HEK293T (cell line): ENCODE results near the gene C19orf73.

Experiments used
- CTCF ChIA-PET: fragments of 350-600 bp; formaldehyde crosslinking; extraction: SDS; loops from one replicate; lab custom pipeline; 2021; ENCODE audit warnings: antibody characterized with exemption, inconsistent platforms; lab: Yijun Ruan, JAX
- POLR2A ChIA-PET: fragments of 350-600 bp; formaldehyde crosslinking; extraction: SDS; loops from one replicate; lab custom pipeline; 2020; ENCODE audit warnings: antibody characterized with exemption, inconsistent platforms; lab: Yijun Ruan, JAX
- DNase-seq: peaks from one replicate; pipeline ENCODE4 v3.0.0; 2012; ENCODE audit warnings: mixed read lengths; ENCODE audit errors: extremely low spot score
- ARNT ChIP-seq: fragments of 450-650 bp; IDR thresholded peaks from 2 replicates; pipeline ENCODE4 v1.6.1; 2017; ENCODE audit warnings: mild to moderate bottlenecking
- BHLHE40 ChIP-seq: fragments of 450-650 bp; IDR thresholded peaks from 2 replicates; pipeline ENCODE4 v1.6.1; 2016; ENCODE audit warnings: mild to moderate bottlenecking, moderate library complexity, borderline replicate concordance
- CTBP1 ChIP-seq: fragments of 450-650 bp; IDR thresholded peaks from 2 replicates; pipeline ENCODE4 v1.6.1; 2016; ENCODE audit warnings: borderline replicate concordance
- ELF4 ChIP-seq: fragments of 450-650 bp; IDR thresholded peaks from 2 replicates; pipeline ENCODE4 v1.6.1; 2017; ENCODE audit warnings: antibody characterized with exemption
- FOXA1 ChIP-seq: fragments of 450-650 bp; IDR thresholded peaks from 2 replicates; pipeline ENCODE4 v1.6.1; 2016; ENCODE audit warnings: mild to moderate bottlenecking
- FOXK2 ChIP-seq: fragments of 450-650 bp; IDR thresholded peaks from 2 replicates; pipeline ENCODE4 v1.6.1; 2016; ENCODE audit warnings: mild to moderate bottlenecking
- FOXM1 ChIP-seq: fragments of 450-650 bp; IDR thresholded peaks from 2 replicates; pipeline ENCODE4 v1.6.1; 2017; ENCODE audit warnings: mild to moderate bottlenecking, borderline replicate concordance
- HDGF ChIP-seq: fragments of 450-650 bp; IDR thresholded peaks from 2 replicates; pipeline ENCODE4 v1.6.1; 2017; ENCODE audit warnings: antibody characterized with exemption, borderline replicate concordance
- L3MBTL2 ChIP-seq: fragments of 450-650 bp; conservative IDR thresholded peaks from 2 replicates; pipeline ENCODE4 v1.6.1; 2016; ENCODE audit warnings: mild to moderate bottlenecking
- LEF1 ChIP-seq: fragments of 450-650 bp; IDR thresholded peaks from 2 replicates; pipeline ENCODE4 v1.6.1; 2017; ENCODE audit warnings: mild to moderate bottlenecking, borderline replicate concordance
- NFRKB ChIP-seq: fragments of 450-650 bp; IDR thresholded peaks from 2 replicates; pipeline ENCODE4 v1.6.1; 2016; ENCODE audit warnings: mild to moderate bottlenecking, moderate library complexity
- PKNOX1 ChIP-seq: fragments of 450-650 bp; IDR thresholded peaks from 2 replicates; pipeline ENCODE4 v1.6.1; 2016
- SP1 ChIP-seq: fragments of 450-650 bp; IDR thresholded peaks from 2 replicates; pipeline ENCODE4 v1.6.1; 2017
- SUZ12 ChIP-seq: fragments of 450-650 bp; IDR thresholded peaks from 2 replicates; pipeline ENCODE4 v1.6.1; 2016; ENCODE audit warnings: mild to moderate bottlenecking
- TARDBP ChIP-seq: fragments of 450-650 bp; IDR thresholded peaks from 2 replicates; pipeline ENCODE4 v1.6.1; 2016
- ZNF384 ChIP-seq: fragments of 450-650 bp; IDR thresholded peaks from 2 replicates; pipeline ENCODE4 v1.6.1; 2016

The C19orf73 gene

GRCh38 chr19:49101160-49101559 is 17.8 kb downstream of the C19orf73 start:
- CTCF ChIA-PET: no interaction called here
- POLR2A ChIA-PET: interaction anchor here (0.8 kb wide), 1 partner anchor 12 kb away, joined by 3 read pairs; no protein-coding TSS in a partner anchor
- no peak for TF ChIP-seq L3MBTL2
- no peak for TF ChIP-seq PKNOX1
- TF ChIP-seq CTBP1: no peak
- TF ChIP-seq LEF1: no peak
- no peak for TF ChIP-seq TARDBP
- no peak for TF ChIP-seq HDGF
- TF ChIP-seq BHLHE40: no peak
- TF ChIP-seq SUZ12: no peak
- TF ChIP-seq FOXK2: no peak
- no peak for TF ChIP-seq ARNT
- no peak for TF ChIP-seq ELF4
- no peak for TF ChIP-seq SP1

GRCh38 chr19:49098795-49099194 is 20.1 kb downstream of the C19orf73 start:
- no peak for TF ChIP-seq SP1
- TF ChIP-seq SUZ12: no peak
- no peak for TF ChIP-seq LEF1
- CTCF ChIA-PET: interaction anchor here (1.6 to 2.0 kb wide), 3 partner anchors 101 to 117 kb away, joined by 4 to 19 read pairs (median 8); partner anchors contain the start of genes GYS1 and RUVBL2
- POLR2A ChIA-PET: interaction anchor here (1.7 kb wide), 1 partner anchor 109 kb away, joined by 4 read pairs; no protein-coding TSS in a partner anchor
- DNase-seq: no peak

More at GRCh38 chr19:49101160-49101559, 17.8 kb downstream of the C19orf73 start:
- DNase-seq: no peak

- TF ChIP-seq FOXK2: no peak
- TF ChIP-seq ZNF384: no peak
- 0 out of 2 replicates have a peak, but pooled peaks have one; percentile 42 for TF ChIP-seq HDGF
- TF ChIP-seq FOXM1: no peak
- TF ChIP-seq FOXA1: no peak
- TF ChIP-seq LEF1: no peak
- peak; percentile 80 for DNase-seq
- ChIA-PET CTCF (interaction anchor here (0.6 to 4.2 kb wide), 22 partner anchors 8 to 128 kb away, joined by 3 to 20 read pairs (median 5); partner anchors contain the start of genes GYS1, LIN7B, NTF4 and RUVBL2), POLR2A (interaction anchor here (0.8 to 1.7 kb wide), 7 partner anchors 11 to 110 kb away, joined by 3 to 8 read pairs (median 4); partner anchors contain the start of gene LIN7B)
Measured at GRCh38 chr19:49097453-49098288, 21.3 kb downstream of the C19orf73 start.

GRCh38 chr19:49094505-49095482 is 24.1 kb downstream of the C19orf73 start:
- TF ChIP-seq SUZ12 (no peak), NFRKB (no peak), SP1 (no peak), ZNF384 (no peak), BHLHE40 (no peak), ARNT (no peak), L3MBTL2 (no peak), FOXA1 (no peak), FOXK2 (no peak), PKNOX1 (no peak), LEF1 (no peak), HDGF (no peak), ELF4 (no peak), CTBP1 (no peak), TARDBP (no peak)
- ChIA-PET CTCF (interaction anchor here (0.9 to 4.2 kb wide), 3 partner anchors 11 to 48 kb away, joined by 3 to 20 read pairs (median 4); no protein-coding TSS in a partner anchor), POLR2A (interaction anchor here (0.6 to 1.0 kb wide), 2 partner anchors 12 to 20 kb away, joined by 3 to 5 read pairs; partner anchors contain the start of gene LIN7B)
- DNase-seq: no peak

- TF ChIP-seq LEF1 (no peak), HDGF (no peak)
- no peak for DNase-seq
- ChIA-PET POLR2A (no interaction called here), CTCF (no interaction called here)
Measured at GRCh38 chr19:49092686-49093085, 26.3 kb downstream of the C19orf73 start.

GRCh38 chr19:49091391-49092038 is 27.4 kb downstream of the C19orf73 start:
- ChIA-PET POLR2A (no interaction called here), CTCF (interaction anchor here (0.6 kb wide), 1 partner anchor 800 kb away, joined by 3 read pairs; no protein-coding TSS in a partner anchor)
- DNase-seq: no peak
- no peak for TF ChIP-seq PKNOX1
- no peak for TF ChIP-seq SUZ12
